SK-N-SH (cell line): Measurements from ENCODE around the gene SMARCE1. TPM values are rescaled to one million over a fixed set of nuclear protein-coding genes. Genes with fewer than 3 reads are reported as not detected.

Experiments
- CTCF ChIA-PET: fragments of 300-600, 350-600 bp; formaldehyde crosslinking; extraction: SDS; loops from one replicate; lab custom pipeline; 2021; lab: Yijun Ruan, JAX
- POLR2A ChIA-PET: fragments of 350-600 bp; sonication (Branson Sonifier 250); formaldehyde crosslinking; extraction: SDS; loops from one replicate; lab custom pipeline; 2020; ENCODE audit warnings: antibody characterized with exemption, inconsistent platforms; lab: Yijun Ruan, JAX
- DNase-seq: peaks from one replicate; pipeline ENCODE4 v3.0.0; 2012
- H2AFZ ChIP-seq: fragments of 200-600 bp; sonication (generic); 2 replicates; pipeline ENCODE4 v1.8.1; 2016; ENCODE audit warnings: antibody characterized with exemption, mild to moderate bottlenecking, low read depth
- H3F3A ChIP-seq: fragments of 200-600 bp; sonication (generic); replicated peaks from 2 replicates; pipeline ENCODE3; 2016; ENCODE audit warnings: antibody characterized with exemption, mild to moderate bottlenecking; ENCODE audit not compliant: insufficient read depth
- H3K27ac ChIP-seq, 2 experiments: fragments of 200-500 bp in 1 of 2; fragments of 200-600 bp in 1 of 2; sonication (Bioruptor generic) in 1 of 2; sonication (generic), shearing (Covaris generic) in 1 of 2; 2 replicates each; pipeline versions ENCODE4 v1.5.1 to v1.6.1; 2014 to 2016; ENCODE audit warnings: low read depth in 2 of 2, inconsistent platforms in 1 of 2, low read length in 1 of 2, mild to moderate bottlenecking in 1 of 2, mixed read lengths in 1 of 2
- H3K27me3 ChIP-seq: fragments of 200-600 bp; sonication (generic), shearing (Covaris generic); 2 replicates; pipeline ENCODE4 v1.6.1; 2016; ENCODE audit warnings: mixed run types; ENCODE audit not compliant: insufficient read depth
- H3K36me3 ChIP-seq, 2 experiments: fragments of 200-500 bp in 1 of 2; fragments of 200-600 bp in 1 of 2; sonication (Bioruptor generic) in 1 of 2; sonication (generic) in 1 of 2; replicated peaks in 1 of 2; 2 replicates each; pipeline versions ENCODE3 to v1.5.1; 2014 to 2016; ENCODE audit warnings: low read length in 1 of 2, mild to moderate bottlenecking in 1 of 2; ENCODE audit not compliant: insufficient read depth in 2 of 2, control insufficient read depth in 1 of 2
- H3K4me1 ChIP-seq, 2 experiments: fragments of 200-500 bp in 1 of 2; fragments of 200-600 bp in 1 of 2; sonication (Bioruptor generic) in 1 of 2; sonication (generic), shearing (Covaris generic) in 1 of 2; 2 replicates each; pipeline versions ENCODE4 v1.5.1 to v1.6.1; 2014 to 2016; ENCODE audit warnings: low read depth in 1 of 2, low read length in 1 of 2, mixed run types in 1 of 2; ENCODE audit not compliant: insufficient read depth in 2 of 2, control insufficient read depth in 1 of 2
- H3K4me2 ChIP-seq: fragments of 200-600 bp; sonication (generic), shearing (Covaris generic); 2 replicates; pipeline ENCODE4 v1.6.1; 2017; ENCODE audit warnings: mixed run types
- H3K4me3 ChIP-seq, 2 experiments: fragments of 200-500 bp in 1 of 2; fragments of 200-600 bp in 1 of 2; sonication (Bioruptor generic) in 1 of 2; sonication (generic), shearing (Covaris generic) in 1 of 2; 2 replicates each; pipeline versions ENCODE4 v1.5.1 to v1.8.1; 2014 to 2016; ENCODE audit warnings: low read depth in 2 of 2, inconsistent platforms in 1 of 2, low read length in 1 of 2, mild to moderate bottlenecking in 1 of 2, mixed read lengths in 1 of 2, moderate library complexity in 1 of 2
- H3K79me2 ChIP-seq: fragments of 200-600 bp; sonication (generic); 2 replicates; pipeline ENCODE4 v1.8.1; 2017; ENCODE audit warnings: mild to moderate bottlenecking; ENCODE audit not compliant: insufficient read depth
- H3K9ac ChIP-seq: fragments of 200-600 bp; sonication (generic); 2 replicates; pipeline ENCODE4 v1.6.1; 2017; ENCODE audit warnings: mixed run types
- H3K9me2 ChIP-seq: fragments of 200-600 bp; sonication (generic); 2 replicates; pipeline ENCODE4 v1.6.1; 2017; ENCODE audit warnings: mixed run types
- H3K9me3 ChIP-seq: fragments of 200-600 bp; sonication (generic); 2 replicates; pipeline ENCODE4 v1.6.1; 2017; ENCODE audit warnings: mixed run types, mild to moderate bottlenecking, moderate library complexity
- H4K20me1 ChIP-seq: fragments of 200-600 bp; sonication (generic); 2 replicates; pipeline ENCODE4 v1.6.1; 2017; ENCODE audit warnings: mild to moderate bottlenecking, mixed run types; ENCODE audit not compliant: insufficient read depth
- EP300 ChIP-seq, 2 experiments: IDR thresholded peaks; 2 replicates each; pipeline versions ENCODE4 v1.4.0 to v1.6.1; 2012; ENCODE audit warnings: borderline replicate concordance in 1 of 2, low read depth in 1 of 2, low read length in 1 of 2
- EZH2phosphoT487 ChIP-seq: fragments of 200-600 bp; sonication (generic); IDR thresholded peaks from 2 replicates; pipeline ENCODE4 v1.6.1; 2017; ENCODE audit warnings: low read depth, mixed run types, mild to moderate bottlenecking, antibody characterized with exemption, moderate library complexity, borderline replicate concordance
- FOSL2 ChIP-seq: IDR thresholded peaks from 2 replicates; pipeline ENCODE4 v1.4.0; 2012; ENCODE audit warnings: low read depth, mild to moderate bottlenecking, moderate library complexity, borderline replicate concordance
- FOXJ3 ChIP-seq: sonication (generic); formaldehyde crosslinking; IDR thresholded peaks from 2 replicates; pipeline ENCODE4 v1.5.1; 2020; ENCODE audit warnings: mild to moderate bottlenecking, missing genetic modification reagents
- FOXM1 ChIP-seq: IDR thresholded peaks from 2 replicates; pipeline ENCODE4 v1.4.0; 2012; ENCODE audit warnings: low read depth, mild to moderate bottlenecking
- GATA2 ChIP-seq: sonication (generic); formaldehyde crosslinking; IDR thresholded peaks from 2 replicates; pipeline ENCODE4 v1.5.0; 2020; ENCODE audit warnings: mild to moderate bottlenecking, missing genetic modification reagents
- NRF1 ChIP-seq: IDR thresholded peaks from 2 replicates; pipeline ENCODE4 v1.6.1; 2012; ENCODE audit warnings: low read depth, mild to moderate bottlenecking, low read length
- POLR2AphosphoS5 ChIP-seq: IDR thresholded peaks from 2 replicates; pipeline ENCODE4 v1.6.1; 2012; ENCODE audit warnings: low read depth, low read length
- RAD21 ChIP-seq: IDR thresholded peaks from 2 replicates; pipeline ENCODE4 v1.6.1; 2012; ENCODE audit warnings: mild to moderate bottlenecking, low read length
- SIN3A ChIP-seq: IDR thresholded peaks from 2 replicates; pipeline ENCODE4 v1.6.1; 2012; ENCODE audit warnings: low read depth, mild to moderate bottlenecking, low read length, moderate library complexity, borderline replicate concordance
- TEAD4 ChIP-seq: IDR thresholded peaks from 2 replicates; pipeline ENCODE4 v1.4.0; 2012; ENCODE audit warnings: mild to moderate bottlenecking, borderline replicate concordance; ENCODE audit not compliant: insufficient read depth
- WGBS: methylation state at CpG from one replicate; pipeline ENCODE4 v1.1.6; 2017; ENCODE audit warnings: low lambda C conversion rate; 5-methylcytosine and 5-hydroxymethylcytosine counted together
- polyA plus RNA-seq, 3 experiments: library from polyadenylated mRNA; depleted of rRNA; stranded (reverse); fragments of >200 nt; gene quantifications; 2 replicates each; pipeline ENCODE4 v1.2.3, GENCODE V29; 2012
- TF ChIP-seq, protein P1 (sequence below): fragments of 150-350 bp; IDR thresholded peaks from 2 replicates; pipeline ENCODE4 v1.6.1; 2016; ENCODE audit warnings: mild to moderate bottlenecking, low read depth, low read length

Gene SMARCE1
- polyA plus RNA-seq, 1 of the 3 experiments (the other 2 are of a cell fraction) = 45.9 TPM

DNA sequence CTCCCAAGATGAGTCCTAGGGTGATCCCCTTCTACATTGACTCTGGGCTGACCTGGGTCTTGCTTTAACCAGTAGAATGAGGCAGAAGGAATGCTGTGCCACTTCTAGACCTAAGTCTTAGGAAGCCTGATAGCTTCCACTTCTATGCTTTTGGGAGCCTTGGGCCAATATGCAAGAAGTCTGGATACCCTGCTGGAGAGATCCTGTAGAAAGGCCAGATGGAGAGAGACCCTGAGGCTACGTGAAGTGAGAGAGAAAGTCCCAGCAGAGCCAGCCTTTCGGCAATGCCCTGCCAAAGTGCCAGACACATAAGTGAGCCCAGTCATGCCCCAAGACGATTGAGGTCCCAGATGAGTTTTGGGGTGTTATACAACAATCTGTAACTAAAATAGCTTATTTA, 15.6 kb upstream of the SMARCE1 start (continued):
- no peak for TF ChIP-seq FOXJ3 (CRISPR knock-in tag)

DNA sequence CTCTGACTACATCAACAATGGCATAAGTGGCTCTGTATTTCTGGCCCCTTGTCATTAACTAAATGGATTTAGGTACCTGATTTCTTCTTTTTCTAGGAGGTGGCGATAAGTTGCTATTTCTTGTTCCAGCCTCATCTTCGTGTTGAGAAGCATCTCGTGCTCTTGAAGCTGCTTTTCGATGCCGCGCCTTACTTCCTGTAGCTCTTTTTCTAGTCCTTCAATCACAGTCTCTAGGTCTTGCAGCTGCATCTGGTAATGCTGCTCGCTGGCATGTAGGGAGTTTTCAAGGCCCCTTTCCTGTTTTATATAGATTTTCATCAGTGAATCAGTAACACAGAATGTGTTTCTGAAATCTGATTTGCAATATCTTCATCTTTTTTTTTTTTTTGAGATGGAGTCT, 12.3 kb upstream of the SMARCE1 start:
- no peaks in the 10 kb centered on the region for H3K79me2 ChIP-seq
- no peaks in the 10 kb centered on the region for H3K9me3 ChIP-seq
- H3K9me2 ChIP-seq = no peaks in the 10 kb centered on the region
- TF ChIP-seq EP300 (IDR thresholded peaks at IDR 0.05; ENCODE audit: borderline replicate concordance in 1 of 2, low read depth in 1 of 2, low read length in 1 of 2) (no peak), NRF1 (no peak), FOSL2 (no peak), RAD21 (no peak), FOXM1 (no peak), POLR2AphosphoS5 (no peak), TEAD4 (no peak)
- 45% methylated on average over 7 of the region's 7 CpGs for WGBS
- H3K9ac ChIP-seq = no peak overlapping the region
- H3K36me3 ChIP-seq = no peaks in the 10 kb centered on the region
- no peaks in the 10 kb centered on the region for H4K20me1 ChIP-seq
- POLR2A ChIA-PET = no interaction called here
- CTCF ChIA-PET = interaction anchor here (1.5 kb wide), 1 partner anchor 12 kb away, joined by 4 read pairs; the partner anchor contains the start of gene SMARCE1
- H3F3A ChIP-seq = no peaks in the 10 kb centered on the region
- H3K4me3 ChIP-seq = no peak overlapping the region
- no peak overlapping the region for H3K4me2 ChIP-seq
- no peak overlapping the region for H2AFZ ChIP-seq
- DNase-seq = no peak
- H3K27ac ChIP-seq = no peak overlapping the region
- peaks cover 48% of the 10 kb centered on the region for H3K27me3 ChIP-seq
- H3K4me1 ChIP-seq = no peaks in the 10 kb centered on the region; a peak in 1 of 4 replicates

DNA sequence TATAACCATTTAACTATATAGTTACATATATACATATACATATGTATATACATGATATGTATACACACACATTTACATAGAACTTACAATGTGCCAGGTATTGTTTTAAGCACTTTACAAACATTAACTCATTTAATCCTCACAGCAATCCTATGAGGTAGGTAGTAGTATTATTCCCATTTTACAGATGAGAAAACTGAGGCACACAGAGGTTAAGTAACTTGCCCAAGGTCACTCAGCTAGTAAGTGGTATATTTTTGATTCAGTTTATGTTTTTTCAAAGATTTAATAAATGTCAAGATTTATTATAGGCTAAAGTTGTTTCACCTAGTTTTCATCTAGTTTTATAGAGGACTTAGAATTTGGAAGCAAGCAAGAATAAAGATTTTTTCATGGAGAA, 10.8 kb upstream of the SMARCE1 start:
- no peaks in the 10 kb centered on the region for H3K4me1 ChIP-seq
- ChIA-PET CTCF (interaction anchor here (1.5 kb wide), 1 partner anchor 10 kb away, joined by 4 read pairs; the partner anchor contains the start of gene SMARCE1), POLR2A (no interaction called here)
- peaks cover 4% of the 10 kb centered on the region for H3F3A ChIP-seq
- no peaks in the 10 kb centered on the region for H3K9me2 ChIP-seq
- no peaks in the 10 kb centered on the region for H4K20me1 ChIP-seq
- no peak overlapping the region for H3K4me2 ChIP-seq
- TF ChIP-seq SIN3A = no peak
- TF ChIP-seq GATA2 = no peak
- TF ChIP-seq RAD21 = no peak
- no peak for TF ChIP-seq EZH2phosphoT487
- TF ChIP-seq, protein P1, sequence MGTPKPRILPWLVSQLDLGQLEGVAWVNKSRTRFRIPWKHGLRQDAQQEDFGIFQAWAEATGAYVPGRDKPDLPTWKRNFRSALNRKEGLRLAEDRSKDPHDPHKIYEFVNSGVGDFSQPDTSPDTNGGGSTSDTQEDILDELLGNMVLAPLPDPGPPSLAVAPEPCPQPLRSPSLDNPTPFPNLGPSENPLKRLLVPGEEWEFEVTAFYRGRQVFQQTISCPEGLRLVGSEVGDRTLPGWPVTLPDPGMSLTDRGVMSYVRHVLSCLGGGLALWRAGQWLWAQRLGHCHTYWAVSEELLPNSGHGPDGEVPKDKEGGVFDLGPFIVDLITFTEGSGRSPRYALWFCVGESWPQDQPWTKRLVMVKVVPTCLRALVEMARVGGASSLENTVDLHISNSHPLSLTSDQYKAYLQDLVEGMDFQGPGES = no peak
- no peak overlapping the region for H2AFZ ChIP-seq
- no peak overlapping the region for H3K27ac ChIP-seq
- no peaks in the 10 kb centered on the region for H3K36me3 ChIP-seq
- no peak for DNase-seq
- no peaks in the 10 kb centered on the region for H3K9me3 ChIP-seq
- no peaks in the 10 kb centered on the region for H3K79me2 ChIP-seq
- H3K9ac ChIP-seq = no peak overlapping the region
- H3K27me3 ChIP-seq = peaks cover 43% of the 10 kb centered on the region
- no peak overlapping the region for H3K4me3 ChIP-seq
